Measurements from ENCODE around the gene PRICKLE1. TPM values are rescaled to one million over a fixed set of nuclear protein-coding genes. Genes with fewer than 3 reads are reported as not detected.

PRICKLE1 gene
- total and polyA plus RNA-seq, 10 of the 15 experiments (the other 5 are each of a cell fraction or from before 2014, with no cell fraction given) = 0.47 to 2.8 (median 0.86) TPM

- DNase-seq (ENCODE audit: low read depth, low spot score) (no peak), FAIRE-seq (no peak), ATAC-seq (no peak)
- ChIA-PET SMC1A (ENCODE audit: uncharacterized antibody, unreplicated experiment) (interaction anchor here (1.7 to 6.4 kb wide), 2 partner anchors 809 to 866 kb away, joined by 6 to 26 read pairs; no protein-coding TSS in a partner anchor), CTCF (interaction anchor here (0.6 to 11.4 kb wide), 3 partner anchors 10 to 213 kb away, joined by 3 to 87 read pairs (median 5); no protein-coding TSS in a partner anchor), RAD21 (ENCODE audit: unreplicated experiment) (no interaction called here), POLR2A (interaction anchor here (0.5 to 1.2 kb wide), 2 partner anchors 11 to 28 kb away, joined by 3 read pairs; no protein-coding TSS in a partner anchor)
- TF ChIP-seq SUPT20H (IDR thresholded peaks at IDR 0.05; ENCODE audit: borderline replicate concordance, control insufficient read depth, low read depth, low read length) (no peak), E4F1 (IDR thresholded peaks at IDR 0.05; ENCODE audit: borderline replicate concordance, partially characterized antibody) (no peak), PAX8 (IDR thresholded peaks at IDR 0.05) (no peak), MEF2B (IDR thresholded peaks at IDR 0.05; ENCODE audit: partially characterized antibody, poor library complexity, severe bottlenecking) (no peak), KAT2A (conservative IDR thresholded peaks at IDR 0.05; ENCODE audit: control insufficient read depth, low read depth, low read length) (no peak), BCL3 (IDR thresholded peaks at IDR 0.05; ENCODE audit: borderline replicate concordance, insufficient read depth, low read depth, low read length, poor library complexity, severe bottlenecking) (no peak), REST (IDR thresholded peaks at IDR 0.05; ENCODE audit: low read depth, low read length) (no peak), PML (IDR thresholded peaks at IDR 0.05; ENCODE audit: low read length) (no peak), ZZZ3 (IDR thresholded peaks at IDR 0.05; ENCODE audit: control insufficient read depth, insufficient read length, low read depth) (no peak), RELA (IDR thresholded peaks at IDR 0.05; ENCODE audit: borderline replicate concordance, partially characterized antibody) (no peak), MTA2 (IDR thresholded peaks at IDR 0.05; ENCODE audit: low read depth) (no peak), NR2F1 (conservative IDR thresholded peaks at IDR 0.05) (no peak), BCLAF1 (IDR thresholded peaks at IDR 0.05) (no peak), BACH1 (IDR thresholded peaks at IDR 0.05; ENCODE audit: borderline replicate concordance) (no peak)
- BruUV-seq (replicated peaks) = no TSS peak
- Histone ChIP-seq H3K4me1 (ENCODE audit: control insufficient read depth, insufficient read depth, low read length) (peaks cover 29% of the 10 kb centered on the region), H3K79me2 (ENCODE audit: control insufficient read depth, insufficient read depth, low read length) (no peaks in the 10 kb centered on the region), H3K9me3 (replicated peaks; ENCODE audit: control insufficient read depth, insufficient read depth, low read length) (no peaks in the 10 kb centered on the region), H3K4me2 (ENCODE audit: control insufficient read depth, insufficient read depth) (no peak overlapping the region), H3K27me3 (replicated peaks in 1 of 2; ENCODE audit: control insufficient read depth in 2 of 2, insufficient read depth in 2 of 2, low read length in 1 of 2) (no peaks in the 10 kb centered on the region), H3K4me3 (no peak overlapping the region), H3K9ac (ENCODE audit: control insufficient read depth, insufficient read depth, low read length) (no peak overlapping the region), H3K36me3 (ENCODE audit: control insufficient read depth in 2 of 2, insufficient read depth in 2 of 2, low read length in 1 of 2) (no peaks in the 10 kb centered on the region), H4K20me1 (ENCODE audit: control insufficient read depth, insufficient read depth) (no peaks in the 10 kb centered on the region), H2AFZ (ENCODE audit: control insufficient read depth, low read depth, low read length) (no peak overlapping the region), H3K27ac (ENCODE audit: control insufficient read depth, insufficient read depth) (no peak overlapping the region)
- WGBS (ENCODE audit: insufficient coverage, insufficient replicate concordance, low lambda C conversion rate, missing lambda C conversion rate) = 80% methylated on average over 3 of the region's 3 CpGs
- intact Hi-C loops (cut with micrococcal nuclease; ENCODE audit: unreplicated experiment) (no loop called here), in situ Hi-C loops (cut with MboI) (no loop called here)
Measured at GRCh38 chr12:42472376-42472775, 117.2 kb downstream of the PRICKLE1 start.

All from GM12878 (cell line).